WTC11 (cell line): ENCODE measurements around the gene CALM3. TPM values are rescaled to one million over a fixed set of nuclear protein-coding genes. Genes with fewer than 3 reads are reported as not detected.
A peak's percentile ranks its signal among the peaks of the same experiment; 100 is the strongest.

Source experiments
- ATAC-seq: fragments of 200-7000 bp; cut with Tn5 transposase; 2 replicates; pipeline ENCODE4 v1.10.0; 2021; ENCODE audit warnings: mild to moderate bottlenecking, moderate library complexity
- CTCF ChIA-PET: fragments of 300-600 bp; sonication (Branson Sonifier 250); formaldehyde crosslinking; loops from one replicate; lab custom pipeline; 2021; ENCODE audit warnings: antibody characterized with exemption; lab: Charles Lee
- POLR2A ChIA-PET: fragments of 350-600 bp; sonication (Branson Sonifier 250); formaldehyde crosslinking; loops from one replicate; lab custom pipeline; 2021; ENCODE audit warnings: antibody characterized with exemption; lab: Charles Lee
- DNase-seq: peaks from one replicate; pipeline ENCODE4 v3.0.0; 2021; ENCODE audit warnings: low spot score
- H3K27ac Mint-ChIP-seq: 2 replicates; pipeline ENCODE4 v1.8.0; 2021; ENCODE audit warnings: mixed read lengths
- H3K27me3 Mint-ChIP-seq: 2 replicates; pipeline ENCODE4 v1.8.0; 2021; ENCODE audit warnings: low read depth, mild to moderate bottlenecking, moderate library complexity, mixed read lengths
- H3K36me3 Mint-ChIP-seq: 2 replicates; pipeline ENCODE4 v1.8.0; 2021; ENCODE audit warnings: mixed read lengths
- H3K4me1 Mint-ChIP-seq: 2 replicates; pipeline ENCODE4 v1.8.0; 2022; ENCODE audit warnings: mixed read lengths
- H3K4me3 Mint-ChIP-seq: 2 replicates; pipeline ENCODE4 v1.8.0; 2021; ENCODE audit warnings: mild to moderate bottlenecking, moderate library complexity, mixed read lengths
- H3K9me3 Mint-ChIP-seq: 2 replicates; pipeline ENCODE4 v1.8.0; 2021; ENCODE audit warnings: mixed read lengths
- CDX4 ChIP-seq: fragments of 250-450 bp; sonication (Bioruptor Pico); IDR thresholded peaks from 2 replicates; pipeline ENCODE4 v1.9.0; 2021; ENCODE audit warnings: moderate library complexity, mild to moderate bottlenecking, inconsistent platforms, borderline replicate concordance
- CREB1 ChIP-seq: sonication (generic); formaldehyde crosslinking; IDR thresholded peaks from 2 replicates; pipeline ENCODE4 v1.8.0; 2023; ENCODE audit warnings: mild to moderate bottlenecking, missing genetic modification reagents
- EMX1 ChIP-seq: fragments of 250-450 bp; sonication (Bioruptor Pico); IDR thresholded peaks from 2 replicates; pipeline ENCODE4 v1.8.0; 2021; ENCODE audit warnings: mild to moderate bottlenecking
- HMGA2 ChIP-seq: fragments of 250-450 bp; sonication (Bioruptor Pico); IDR thresholded peaks from 2 replicates; pipeline ENCODE4 v1.4.0; 2021; ENCODE audit warnings: mild to moderate bottlenecking, moderate library complexity
- KAT7 ChIP-seq: sonication (generic); formaldehyde crosslinking; IDR thresholded peaks from 2 replicates; pipeline ENCODE4 v1.8.1; 2023; ENCODE audit warnings: missing genetic modification reagents, mild to moderate bottlenecking, borderline replicate concordance
- MXD4 ChIP-seq: fragments of 250-450 bp; sonication (Bioruptor Pico); IDR thresholded peaks from 2 replicates; pipeline ENCODE4 v1.8.0; 2021; ENCODE audit warnings: mild to moderate bottlenecking, moderate library complexity, borderline replicate concordance
- OVOL2 ChIP-seq: fragments of 250-450 bp; sonication (Bioruptor Pico); IDR thresholded peaks from 2 replicates; pipeline ENCODE4 v1.9.0; 2021; ENCODE audit warnings: mild to moderate bottlenecking, borderline replicate concordance
- SMAD3 ChIP-seq: sonication (generic); formaldehyde crosslinking; IDR thresholded peaks from 2 replicates; pipeline ENCODE4 v1.8.0; 2022; ENCODE audit warnings: missing genetic modification reagents, mild to moderate bottlenecking, borderline replicate concordance
- TEAD4 ChIP-seq: sonication (generic); formaldehyde crosslinking; IDR thresholded peaks from 2 replicates; pipeline ENCODE4 v1.8.0; 2022; ENCODE audit warnings: mild to moderate bottlenecking, missing genetic modification reagents
- USF2 ChIP-seq: sonication (generic); formaldehyde crosslinking; IDR thresholded peaks from 2 replicates; pipeline ENCODE4 v1.8.1; 2023; ENCODE audit warnings: mild to moderate bottlenecking, missing genetic modification reagents, moderate library complexity
- ZNF121 ChIP-seq: sonication (generic); formaldehyde crosslinking; IDR thresholded peaks from 2 replicates; pipeline ENCODE4 v1.8.0; 2023; ENCODE audit warnings: missing genetic modification reagents
- ZNF263 ChIP-seq: sonication (generic); formaldehyde crosslinking; IDR thresholded peaks from 2 replicates; pipeline ENCODE4 v1.8.1; 2022; ENCODE audit warnings: low read depth, mild to moderate bottlenecking, moderate library complexity, missing genetic modification reagents
- ZNF317 ChIP-seq: sonication (generic); formaldehyde crosslinking; IDR thresholded peaks from 2 replicates; pipeline ENCODE4 v1.8.1; 2023; ENCODE audit warnings: low read depth, mild to moderate bottlenecking, moderate library complexity, missing genetic modification reagents, borderline replicate concordance
- ZNF423 ChIP-seq: fragments of 250-450 bp; sonication (Bioruptor Pico); IDR thresholded peaks from 2 replicates; pipeline ENCODE4 v2.1.2; 2022; ENCODE audit warnings: mild to moderate bottlenecking, moderate library complexity
- ZNF425 ChIP-seq: fragments of 250-450 bp; sonication (Bioruptor Pico); conservative IDR thresholded peaks from 2 replicates; pipeline ENCODE4 v1.9.0; 2021; ENCODE audit warnings: mild to moderate bottlenecking
- total RNA-seq: library from RNA; stranded (reverse); gene quantifications from 3 replicates; pipeline ENCODE4 v1.2.3, GENCODE V29; 2021
- TF ChIP-seq, protein P1 (sequence below): fragments of 200-600 bp; IDR thresholded peaks from 2 replicates; pipeline ENCODE4 v1.8.0; 2022; ENCODE audit warnings: antibody characterized with exemption
- TF ChIP-seq, protein P2 (sequence below): sonication (generic); formaldehyde crosslinking; IDR thresholded peaks from 2 replicates; pipeline ENCODE4 v1.8.0; 2022; ENCODE audit warnings: missing genetic modification reagents
- TF ChIP-seq, protein P3 (sequence below): sonication (generic); formaldehyde crosslinking; IDR thresholded peaks from 2 replicates; pipeline ENCODE4 v1.8.0; 2023; ENCODE audit warnings: mild to moderate bottlenecking, missing genetic modification reagents

CALM3 gene
- total RNA-seq, 1 experiment from 2014 or later, result 306 TPM

DNA sequence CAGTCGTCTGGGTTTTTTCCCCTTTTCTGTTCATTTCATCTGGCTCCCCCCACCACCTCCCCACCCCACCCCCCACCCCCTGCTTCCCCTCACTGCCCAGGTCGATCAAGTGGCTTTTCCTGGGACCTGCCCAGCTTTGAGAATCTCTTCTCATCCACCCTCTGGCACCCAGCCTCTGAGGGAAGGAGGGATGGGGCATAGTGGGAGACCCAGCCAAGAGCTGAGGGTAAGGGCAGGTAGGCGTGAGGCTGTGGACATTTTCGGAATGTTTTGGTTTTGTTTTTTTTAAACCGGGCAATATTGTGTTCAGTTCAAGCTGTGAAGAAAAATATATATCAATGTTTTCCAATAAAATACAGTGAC is 9.3 kb downstream of the CALM3 start (continued):
- TF ChIP-seq, protein P1, sequence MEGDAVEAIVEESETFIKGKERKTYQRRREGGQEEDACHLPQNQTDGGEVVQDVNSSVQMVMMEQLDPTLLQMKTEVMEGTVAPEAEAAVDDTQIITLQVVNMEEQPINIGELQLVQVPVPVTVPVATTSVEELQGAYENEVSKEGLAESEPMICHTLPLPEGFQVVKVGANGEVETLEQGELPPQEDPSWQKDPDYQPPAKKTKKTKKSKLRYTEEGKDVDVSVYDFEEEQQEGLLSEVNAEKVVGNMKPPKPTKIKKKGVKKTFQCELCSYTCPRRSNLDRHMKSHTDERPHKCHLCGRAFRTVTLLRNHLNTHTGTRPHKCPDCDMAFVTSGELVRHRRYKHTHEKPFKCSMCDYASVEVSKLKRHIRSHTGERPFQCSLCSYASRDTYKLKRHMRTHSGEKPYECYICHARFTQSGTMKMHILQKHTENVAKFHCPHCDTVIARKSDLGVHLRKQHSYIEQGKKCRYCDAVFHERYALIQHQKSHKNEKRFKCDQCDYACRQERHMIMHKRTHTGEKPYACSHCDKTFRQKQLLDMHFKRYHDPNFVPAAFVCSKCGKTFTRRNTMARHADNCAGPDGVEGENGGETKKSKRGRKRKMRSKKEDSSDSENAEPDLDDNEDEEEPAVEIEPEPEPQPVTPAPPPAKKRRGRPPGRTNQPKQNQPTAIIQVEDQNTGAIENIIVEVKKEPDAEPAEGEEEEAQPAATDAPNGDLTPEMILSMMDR, result no peak
- TF ChIP-seq, all 79 proteins: peak for 0

DNA sequence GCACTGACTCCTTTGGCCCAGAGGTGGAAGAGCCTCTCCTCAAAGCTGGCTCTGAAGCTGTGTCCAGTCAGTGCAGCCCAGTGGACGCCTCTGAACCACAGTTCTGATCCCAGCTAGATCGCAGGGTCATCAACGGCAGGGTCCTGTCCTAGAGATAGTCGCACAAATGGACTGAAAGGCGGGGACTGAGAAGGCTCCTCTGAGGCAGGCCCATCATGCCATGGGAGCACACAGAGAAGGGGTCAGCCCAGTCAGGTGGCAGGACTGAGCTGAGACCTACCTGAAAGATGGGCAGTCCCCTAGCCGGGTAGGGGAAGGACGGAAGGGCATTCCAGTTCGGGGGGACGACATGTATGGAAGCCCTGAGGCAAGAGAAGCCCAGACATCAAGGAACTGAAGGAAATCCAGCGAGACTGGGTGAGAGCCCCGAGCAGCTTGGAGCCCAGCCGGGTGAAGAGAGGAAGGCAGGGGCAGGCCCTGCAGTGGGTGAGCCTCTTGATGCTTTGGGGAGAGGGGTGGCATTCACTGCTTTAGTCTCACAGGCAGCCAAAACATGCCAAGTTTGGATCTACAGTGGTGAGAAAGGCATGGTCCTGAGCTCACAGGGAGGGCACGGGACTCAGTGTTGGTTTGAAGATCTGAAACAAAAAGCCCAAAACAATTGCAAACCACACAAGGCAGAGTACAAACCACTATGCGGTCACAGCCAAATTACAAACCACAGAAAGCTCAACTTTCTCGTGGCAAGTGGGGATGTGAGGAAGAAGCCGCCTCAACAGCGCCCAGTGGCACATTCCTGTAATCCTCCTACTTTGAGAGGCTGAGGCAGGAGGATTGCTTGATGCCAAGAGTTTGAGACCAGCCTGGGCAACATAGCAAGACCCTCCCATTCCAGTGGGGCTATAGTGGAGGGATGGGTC is 10.0 kb downstream of the CALM3 start:
- no peaks in the 10 kb centered on the region for H3K9me3 Mint-ChIP-seq
- peak overlapping the region; percentile 71; the same call in 1 of the 2 replicates for H3K27ac Mint-ChIP-seq
- no peaks in the 10 kb centered on the region; the same call in 1 of the 2 replicates for H3K27me3 Mint-ChIP-seq
- TF ChIP-seq MXD4 (no peak), EMX1 (CRISPR knock-in tag) (0 out of 2 replicates have a peak, but pooled peaks have one; percentile 11), CREB1 (CRISPR knock-in tag) (no peak), SMAD3 (CRISPR knock-in tag) (no peak), CDX4 (CRISPR knock-in tag) (no peak), ZNF263 (CRISPR knock-in tag) (no peak), ZNF121 (CRISPR knock-in tag) (peak; percentile 84), USF2 (CRISPR knock-in tag) (no peak), ZNF423 (no peak), HMGA2 (CRISPR knock-in tag) (no peak), OVOL2 (CRISPR knock-in tag) (no peak), TEAD4 (no peak), KAT7 (CRISPR knock-in tag) (no peak), ZNF425 (CRISPR knock-in tag) (no peak), ZNF317 (no peak)
- TF ChIP-seq, protein P2, sequence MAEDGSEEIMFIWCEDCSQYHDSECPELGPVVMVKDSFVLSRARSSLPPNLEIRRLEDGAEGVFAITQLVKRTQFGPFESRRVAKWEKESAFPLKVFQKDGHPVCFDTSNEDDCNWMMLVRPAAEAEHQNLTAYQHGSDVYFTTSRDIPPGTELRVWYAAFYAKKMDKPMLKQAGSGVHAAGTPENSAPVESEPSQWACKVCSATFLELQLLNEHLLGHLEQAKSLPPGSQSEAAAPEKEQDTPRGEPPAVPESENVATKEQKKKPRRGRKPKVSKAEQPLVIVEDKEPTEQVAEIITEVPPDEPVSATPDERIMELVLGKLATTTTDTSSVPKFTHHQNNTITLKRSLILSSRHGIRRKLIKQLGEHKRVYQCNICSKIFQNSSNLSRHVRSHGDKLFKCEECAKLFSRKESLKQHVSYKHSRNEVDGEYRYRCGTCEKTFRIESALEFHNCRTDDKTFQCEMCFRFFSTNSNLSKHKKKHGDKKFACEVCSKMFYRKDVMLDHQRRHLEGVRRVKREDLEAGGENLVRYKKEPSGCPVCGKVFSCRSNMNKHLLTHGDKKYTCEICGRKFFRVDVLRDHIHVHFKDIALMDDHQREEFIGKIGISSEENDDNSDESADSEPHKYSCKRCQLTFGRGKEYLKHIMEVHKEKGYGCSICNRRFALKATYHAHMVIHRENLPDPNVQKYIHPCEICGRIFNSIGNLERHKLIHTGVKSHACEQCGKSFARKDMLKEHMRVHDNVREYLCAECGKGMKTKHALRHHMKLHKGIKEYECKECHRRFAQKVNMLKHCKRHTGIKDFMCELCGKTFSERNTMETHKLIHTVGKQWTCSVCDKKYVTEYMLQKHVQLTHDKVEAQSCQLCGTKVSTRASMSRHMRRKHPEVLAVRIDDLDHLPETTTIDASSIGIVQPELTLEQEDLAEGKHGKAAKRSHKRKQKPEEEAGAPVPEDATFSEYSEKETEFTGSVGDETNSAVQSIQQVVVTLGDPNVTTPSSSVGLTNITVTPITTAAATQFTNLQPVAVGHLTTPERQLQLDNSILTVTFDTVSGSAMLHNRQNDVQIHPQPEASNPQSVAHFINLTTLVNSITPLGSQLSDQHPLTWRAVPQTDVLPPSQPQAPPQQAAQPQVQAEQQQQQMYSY (CRISPR knock-in tag), result no peak
- TF ChIP-seq, protein P3, sequence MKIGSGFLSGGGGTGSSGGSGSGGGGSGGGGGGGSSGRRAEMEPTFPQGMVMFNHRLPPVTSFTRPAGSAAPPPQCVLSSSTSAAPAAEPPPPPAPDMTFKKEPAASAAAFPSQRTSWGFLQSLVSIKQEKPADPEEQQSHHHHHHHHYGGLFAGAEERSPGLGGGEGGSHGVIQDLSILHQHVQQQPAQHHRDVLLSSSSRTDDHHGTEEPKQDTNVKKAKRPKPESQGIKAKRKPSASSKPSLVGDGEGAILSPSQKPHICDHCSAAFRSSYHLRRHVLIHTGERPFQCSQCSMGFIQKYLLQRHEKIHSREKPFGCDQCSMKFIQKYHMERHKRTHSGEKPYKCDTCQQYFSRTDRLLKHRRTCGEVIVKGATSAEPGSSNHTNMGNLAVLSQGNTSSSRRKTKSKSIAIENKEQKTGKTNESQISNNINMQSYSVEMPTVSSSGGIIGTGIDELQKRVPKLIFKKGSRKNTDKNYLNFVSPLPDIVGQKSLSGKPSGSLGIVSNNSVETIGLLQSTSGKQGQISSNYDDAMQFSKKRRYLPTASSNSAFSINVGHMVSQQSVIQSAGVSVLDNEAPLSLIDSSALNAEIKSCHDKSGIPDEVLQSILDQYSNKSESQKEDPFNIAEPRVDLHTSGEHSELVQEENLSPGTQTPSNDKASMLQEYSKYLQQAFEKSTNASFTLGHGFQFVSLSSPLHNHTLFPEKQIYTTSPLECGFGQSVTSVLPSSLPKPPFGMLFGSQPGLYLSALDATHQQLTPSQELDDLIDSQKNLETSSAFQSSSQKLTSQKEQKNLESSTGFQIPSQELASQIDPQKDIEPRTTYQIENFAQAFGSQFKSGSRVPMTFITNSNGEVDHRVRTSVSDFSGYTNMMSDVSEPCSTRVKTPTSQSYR (CRISPR knock-in tag), result 0 out of 2 replicates have a peak, but pooled peaks have one; percentile 23
- ChIA-PET POLR2A (interaction anchor here (0.6 to 1.9 kb wide), 3 partner anchors 10 to 50 kb away, joined by 3 to 6 read pairs (median 4); partner anchors contain the start of genes CALM3 and DACT3), CTCF (interaction anchor here (0.6 to 13.2 kb wide), 9 partner anchors 9 to 115 kb away, joined by 3 to 484 read pairs (median 4); partner anchors contain the start of genes DACT3, PNMA8B and PTGIR)
- DNase-seq (peak; percentile 8), ATAC-seq (no peak)
- no peak overlapping the region for H3K4me3 Mint-ChIP-seq
- H3K4me1 Mint-ChIP-seq, result peaks cover 6% of the 10 kb centered on the region
- H3K36me3 Mint-ChIP-seq, result peaks cover 31% of the 10 kb centered on the region
